Measurements from ENCODE around the gene JAM2. TPM values are rescaled to one million over a fixed set of nuclear protein-coding genes. Genes with fewer than 3 reads are reported as not detected.

The JAM2 gene
- total RNA-seq, 5 donors from 2014 or later (not counting 1 experiment from before 2014, with no cell fraction given), result 0.43 to 0.99 TPM; not detected in 3

DNA sequence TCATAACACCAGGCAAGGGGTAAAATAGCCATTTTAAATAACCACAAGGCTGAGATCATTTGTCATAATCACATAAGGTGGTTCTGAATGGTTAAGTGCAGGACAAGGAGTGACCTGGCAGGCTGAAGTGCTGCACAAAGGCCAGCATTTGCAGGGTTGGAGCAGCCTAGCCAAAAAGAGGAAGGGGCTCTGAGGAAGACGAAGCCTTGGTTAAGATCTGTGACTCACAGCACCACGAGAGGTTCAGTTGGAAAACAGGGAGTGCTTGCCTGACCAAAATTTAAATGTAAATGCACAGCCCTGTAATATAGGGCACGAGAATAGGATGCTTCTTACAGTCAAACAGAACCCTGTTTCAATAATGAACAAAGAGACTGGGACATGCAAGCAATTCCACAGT, 83.6 kb downstream of the JAM2 start:
- 80% methylated on average over 2 of the region's 3 CpGs for WGBS (ENCODE audit: insufficient coverage)
- Mint-ChIP-seq H3K27me3 (no peaks in the 10 kb centered on the region), H3K9me3 (no peaks in the 10 kb centered on the region), H3K4me1 (peaks cover 0 to 8% (median 2%) of the 10 kb centered on the region in 3 donors), H3K36me3 (peaks cover 51% of the 10 kb centered on the region), H3K4me3 (no peak overlapping the region), H3K27ac (no peak overlapping the region)
- H3K4me3 ChIP-seq (ENCODE audit: control insufficient read depth in 1 of 2, extremely low read depth in 1 of 2, low read length in 1 of 2), result no peak overlapping the region
- CTCF ChIA-PET, result no interaction called here
- ATAC-seq (replicated peaks in 1 of 4) (no peak), DNase-seq (no peak)
- H3K4me1 ChIP-seq (ENCODE audit: control insufficient read depth in 1 of 2, extremely low read depth in 1 of 2, insufficient read depth in 2 of 2, low read length in 2 of 2), result no peaks in the 10 kb centered on the region
- H3K27ac ChIP-seq (ENCODE audit: low read length), result no peak overlapping the region
- H3K9me3 ChIP-seq, result no peaks in the 10 kb centered on the region
- peaks cover 10 to 56% of the 10 kb centered on the region in 2 donors for H3K36me3 ChIP-seq (ENCODE audit: control insufficient read depth in 2 of 2, extremely low read depth in 1 of 2, insufficient read depth in 1 of 2, low read length in 1 of 2)
- no peaks in the 10 kb centered on the region for H3K27me3 ChIP-seq (replicated peaks in 1 of 2; ENCODE audit: control insufficient read depth in 2 of 2, extremely low read depth in 1 of 2, insufficient read depth in 2 of 2, low read length in 1 of 2)
- POLR2A ChIA-PET, result no interaction called here

DNA sequence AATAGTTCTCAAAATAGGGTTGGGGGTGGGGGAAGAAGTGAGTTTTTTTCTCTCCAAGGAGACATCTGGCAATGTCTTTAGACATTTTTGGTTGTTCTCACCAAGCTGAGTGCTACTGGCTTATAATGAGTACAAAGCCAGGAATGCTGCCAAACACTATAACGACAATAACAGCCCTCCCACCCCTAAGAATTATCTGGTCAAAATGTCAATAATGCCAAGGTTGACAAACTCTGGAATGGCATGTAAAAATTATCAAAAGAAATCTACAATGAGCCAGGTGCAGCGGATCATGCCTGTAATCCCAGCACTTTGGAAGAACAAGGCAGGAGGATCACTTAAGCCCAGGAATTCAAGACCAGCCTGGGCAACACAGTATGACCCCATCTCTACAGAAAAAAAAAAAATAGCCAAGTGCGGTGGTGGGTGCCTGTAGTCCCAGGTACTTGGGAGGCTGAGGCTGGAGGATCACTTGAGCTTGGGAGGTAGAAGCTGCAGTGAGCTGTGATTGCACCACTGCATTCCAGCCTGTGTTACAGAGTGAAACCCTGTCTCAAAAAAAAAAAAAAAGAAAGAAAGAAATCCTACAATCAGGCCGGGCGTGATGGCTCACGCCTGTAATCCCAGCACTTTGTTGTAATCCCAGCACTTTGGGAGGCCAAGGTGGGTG, 93.2 kb downstream of the JAM2 start:
- Mint-ChIP-seq H3K27ac (no peak overlapping the region), H3K4me1 (peaks cover 45 to 54% (median 51%) of the 10 kb centered on the region in 3 donors), H3K4me3 (peak overlapping the region in 1 of 3 donors; percentile 93), H3K27me3 (no peaks in the 10 kb centered on the region), H3K36me3 (peaks cover 23% of the 10 kb centered on the region), H3K9me3 (no peaks in the 10 kb centered on the region)
- Histone ChIP-seq H3K4me3 (ENCODE audit: control insufficient read depth in 1 of 2, extremely low read depth in 1 of 2, low read length in 1 of 2) (no peak overlapping the region), H3K27me3 (replicated peaks in 1 of 2; ENCODE audit: control insufficient read depth in 2 of 2, extremely low read depth in 1 of 2, insufficient read depth in 2 of 2, low read length in 1 of 2) (no peaks in the 10 kb centered on the region), H3K9me3 (no peaks in the 10 kb centered on the region), H3K27ac (ENCODE audit: low read length) (no peak overlapping the region), H3K36me3 (ENCODE audit: control insufficient read depth in 2 of 2, extremely low read depth in 1 of 2, insufficient read depth in 1 of 2, low read length in 1 of 2) (peaks cover 6 to 28% of the 10 kb centered on the region in 2 donors), H3K4me1 (ENCODE audit: control insufficient read depth in 1 of 2, extremely low read depth in 1 of 2, insufficient read depth in 2 of 2, low read length in 2 of 2) (peaks cover 20 to 21% of the 10 kb centered on the region in 2 experiments)
- DNase-seq, result no peak
- no peak for ATAC-seq (replicated peaks in 1 of 4)
- ChIA-PET CTCF (interaction anchor here (0.6 to 1.0 kb wide), 3 partner anchors 12 to 126 kb away, joined by 3 to 5 read pairs (median 3); no protein-coding TSS in a partner anchor), POLR2A (no interaction called here)
- no CpG with 5 or more reads among the region's 6 CpGs for WGBS (ENCODE audit: insufficient coverage)

DNA sequence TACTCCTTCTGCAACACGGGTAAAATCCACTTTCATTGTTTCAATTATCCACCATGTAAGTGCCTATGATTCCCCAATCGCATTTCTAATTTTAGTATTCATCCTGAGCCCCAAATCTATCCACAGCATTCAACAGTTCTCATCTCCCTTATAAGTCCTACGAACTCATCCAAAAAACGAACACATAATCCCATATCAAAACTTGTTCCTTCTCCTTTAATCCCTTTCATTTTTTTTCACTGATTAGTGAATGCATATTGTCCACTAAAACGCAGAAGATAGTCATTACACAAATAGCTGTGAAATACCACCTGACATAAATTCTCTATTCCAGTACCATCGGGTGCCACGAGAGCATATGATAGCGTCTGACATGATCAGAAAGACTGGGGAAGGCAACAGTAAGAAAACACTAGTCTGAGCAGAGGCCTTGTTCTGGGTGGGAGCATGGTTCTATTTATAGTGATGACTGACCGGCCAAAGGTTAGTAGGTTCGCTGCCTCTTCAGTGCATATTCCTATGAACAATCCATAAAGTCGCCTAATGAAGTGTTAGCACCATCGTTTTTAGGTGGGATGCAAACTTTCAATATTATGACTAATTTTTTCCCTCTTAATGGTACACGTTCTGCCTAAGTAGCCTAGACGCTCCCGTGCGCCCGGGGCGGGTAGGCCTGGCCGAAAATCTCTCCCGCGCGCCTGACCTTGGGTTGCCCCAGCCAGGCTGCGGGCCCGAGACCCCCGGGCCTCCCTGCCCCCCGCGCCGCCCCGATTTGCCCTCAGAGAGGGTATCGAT, 95.0 kb downstream of the JAM2 start:
- Histone ChIP-seq H3K27me3 (replicated peaks in 1 of 2; ENCODE audit: control insufficient read depth in 2 of 2, extremely low read depth in 1 of 2, insufficient read depth in 2 of 2, low read length in 1 of 2) (no peaks in the 10 kb centered on the region), H3K4me3 (ENCODE audit: control insufficient read depth in 1 of 2, extremely low read depth in 1 of 2, low read length in 1 of 2) (peak overlapping the region; percentile 61 to 97), H3K36me3 (ENCODE audit: control insufficient read depth in 2 of 2, extremely low read depth in 1 of 2, insufficient read depth in 1 of 2, low read length in 1 of 2) (peaks cover 6 to 13% of the 10 kb centered on the region in 2 donors), H3K4me1 (ENCODE audit: control insufficient read depth in 1 of 2, extremely low read depth in 1 of 2, insufficient read depth in 2 of 2, low read length in 2 of 2) (peaks cover 21 to 24% of the 10 kb centered on the region in 2 experiments), H3K9me3 (no peaks in the 10 kb centered on the region), H3K27ac (ENCODE audit: low read length) (peak overlapping the region; percentile 85)
- peaks cover 54 to 65% (median 64%) of the 10 kb centered on the region in 3 donors for H3K4me1 Mint-ChIP-seq
- H3K27ac Mint-ChIP-seq, result peak overlapping the region; percentile 100
- ChIA-PET CTCF (interaction anchor here (0.6 to 2.3 kb wide), 5 partner anchors 9 to 160 kb away, joined by 3 to 12 read pairs (median 4); partner anchors contain the start of gene MRPL39 (in 1 of the 2)), POLR2A (interaction anchor here in 1 of 2 donors (0.6 kb wide), 1 partner anchor 28 kb away, joined by 4 read pairs; no protein-coding TSS in a partner anchor)
- 13% methylated on average over 10 of the region's 30 CpGs for WGBS (ENCODE audit: insufficient coverage)
- H3K9me3 Mint-ChIP-seq, result no peaks in the 10 kb centered on the region
- DNase-seq, result peak in 6 of 35 experiments; percentile 0 to 35 (median 5)
- ATAC-seq (replicated peaks in 1 of 4), result no peak
- H3K36me3 Mint-ChIP-seq, result peaks cover 13% of the 10 kb centered on the region
- H3K27me3 Mint-ChIP-seq, result no peaks in the 10 kb centered on the region
- H3K4me3 Mint-ChIP-seq, result peak overlapping the region; percentile 93 to 100 (median 99)

DNA sequence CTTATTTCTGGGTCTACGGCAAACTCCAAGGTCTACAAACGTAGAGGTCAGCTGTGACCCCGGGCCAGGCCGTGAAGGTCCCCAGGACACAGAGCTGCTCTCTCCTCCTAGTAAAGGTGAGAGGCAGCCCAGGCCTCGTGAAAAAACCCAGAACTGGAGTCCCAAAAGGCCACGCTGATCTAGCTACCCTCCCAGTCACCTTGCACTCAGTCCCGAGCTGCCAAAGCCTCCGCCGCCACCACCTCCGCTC, 95.5 kb downstream of the JAM2 start:
- CTCF ChIA-PET, result interaction anchor here (0.6 to 2.3 kb wide), 5 partner anchors 8 to 161 kb away, joined by 3 to 12 read pairs (median 4); partner anchors contain the start of gene MRPL39 (in 1 of the 2)
- peak overlapping the region; percentile 61 to 97 for H3K4me3 ChIP-seq (ENCODE audit: control insufficient read depth in 1 of 2, extremely low read depth in 1 of 2, low read length in 1 of 2)
- WGBS (ENCODE audit: insufficient coverage), result 0% methylated on average over 5 of the region's 10 CpGs

DNA sequence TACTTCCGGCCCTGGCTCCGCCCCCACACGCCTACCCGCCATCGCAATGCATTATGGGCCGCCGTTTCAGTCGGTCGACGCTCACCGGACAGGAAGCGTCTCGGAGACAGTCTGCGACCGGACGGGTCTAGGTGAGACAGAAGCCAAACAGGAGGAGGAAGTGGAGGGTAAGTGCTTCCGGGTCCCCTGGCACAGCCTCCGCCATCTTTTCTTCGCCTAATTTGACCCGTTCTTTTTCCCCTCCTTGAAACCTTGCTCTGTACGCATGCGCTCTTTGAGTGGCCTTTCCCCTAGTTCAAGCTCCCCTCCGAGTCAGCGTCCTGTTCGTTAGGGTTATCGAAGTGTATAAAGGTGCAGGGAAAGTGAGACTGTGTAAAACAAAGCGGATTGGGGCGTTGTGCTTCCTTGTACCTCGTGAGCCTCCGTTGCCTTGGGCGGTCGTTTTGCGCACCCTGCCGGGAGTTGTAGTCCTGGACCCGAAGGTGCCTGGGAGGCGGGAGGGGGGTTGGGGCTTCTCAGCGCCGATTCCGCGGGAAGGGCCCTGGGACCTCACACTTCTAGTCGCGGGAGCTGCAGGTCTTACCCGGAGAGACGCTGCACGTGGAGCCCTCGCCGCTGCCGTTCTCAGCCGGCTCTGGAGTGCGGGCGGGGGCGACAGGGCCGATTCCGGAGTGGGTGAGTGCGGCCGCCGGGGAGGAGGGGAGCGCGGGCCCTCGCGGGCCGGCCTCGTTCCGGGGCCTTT, 96.0 kb downstream of the JAM2 start, which contains the start of the genes ATP5PF and GABPA:
TSS of gene ATP5PF (minus strand) at position 1 of the 742 bp plus-strand sequence. CDS start 5,110 bp downstream, outside the sequence.
TSS of gene GABPA (plus strand) at position 69 of the 742 bp plus-strand sequence. CDS start 6,627 bp downstream, outside the sequence.
- no peaks in the 10 kb centered on the region for H3K27me3 ChIP-seq (replicated peaks in 1 of 2; ENCODE audit: control insufficient read depth in 2 of 2, extremely low read depth in 1 of 2, insufficient read depth in 2 of 2, low read length in 1 of 2)
- POLR2A ChIA-PET, result interaction anchor here in 1 of 2 donors (0.9 kb wide), 1 partner anchor 17 kb away, joined by 4 read pairs; no protein-coding TSS in a partner anchor
- DNase-seq, result peak; percentile 93 to 99 (median 97)
- Mint-ChIP-seq H3K4me1 (peaks cover 62 to 73% (median 73%) of the 10 kb centered on the region in 3 donors), H3K27me3 (no peaks in the 10 kb centered on the region), H3K9me3 (no peaks in the 10 kb centered on the region), H3K36me3 (peaks cover 14% of the 10 kb centered on the region), H3K4me3 (peak within 1 kb of the TSS; percentile 93 to 100 (median 99)), H3K27ac (peak within 1 kb of the TSS; percentile 100)
- H3K9me3 ChIP-seq, result no peaks in the 10 kb centered on the region
- ATAC-seq (replicated peaks in 1 of 4), result peak; percentile 87 to 91 (median 89)
- H3K4me1 ChIP-seq (ENCODE audit: control insufficient read depth in 1 of 2, extremely low read depth in 1 of 2, insufficient read depth in 2 of 2, low read length in 2 of 2), result peaks cover 21 to 24% of the 10 kb centered on the region in 2 experiments
- H3K36me3 ChIP-seq (ENCODE audit: control insufficient read depth in 2 of 2, extremely low read depth in 1 of 2, insufficient read depth in 1 of 2, low read length in 1 of 2), result peaks cover 4 to 6% of the 10 kb centered on the region in 2 donors
- WGBS (ENCODE audit: insufficient coverage), result 0% methylated on average over 54 of the region's 64 CpGs
- CTCF ChIA-PET, result interaction anchor here (0.8 to 2.3 kb wide), 4 partner anchors 127 to 161 kb away, joined by 3 to 12 read pairs (median 5); partner anchors contain the start of gene MRPL39 (in 1 of the 2)
- peak within 1 kb of the TSS; percentile 85 for H3K27ac ChIP-seq (ENCODE audit: low read length)
- H3K4me3 ChIP-seq (ENCODE audit: control insufficient read depth in 1 of 2, extremely low read depth in 1 of 2, low read length in 1 of 2), result peak within 1 kb of the TSS; percentile 61 to 97

More for the DNA sequence above, 95.5 kb downstream of the JAM2 start:
- peaks cover 21 to 24% of the 10 kb centered on the region in 2 experiments for H3K4me1 ChIP-seq (ENCODE audit: control insufficient read depth in 1 of 2, extremely low read depth in 1 of 2, insufficient read depth in 2 of 2, low read length in 2 of 2)
- no peaks in the 10 kb centered on the region for H3K9me3 Mint-ChIP-seq
- H3K36me3 Mint-ChIP-seq, result peaks cover 16% of the 10 kb centered on the region
- peak overlapping the region; percentile 85 for H3K27ac ChIP-seq (ENCODE audit: low read length)
- no peaks in the 10 kb centered on the region for H3K27me3 Mint-ChIP-seq
- ATAC-seq (replicated peaks in 1 of 4) (no peak), DNase-seq (no peak)
- H3K27me3 ChIP-seq (replicated peaks in 1 of 2; ENCODE audit: control insufficient read depth in 2 of 2, extremely low read depth in 1 of 2, insufficient read depth in 2 of 2, low read length in 1 of 2), result no peaks in the 10 kb centered on the region
- POLR2A ChIA-PET, result no interaction called here
- peak overlapping the region; percentile 100 for H3K27ac Mint-ChIP-seq
- H3K36me3 ChIP-seq (ENCODE audit: control insufficient read depth in 2 of 2, extremely low read depth in 1 of 2, insufficient read depth in 1 of 2, low read length in 1 of 2), result peaks cover 6 to 9% of the 10 kb centered on the region in 2 donors
- no peaks in the 10 kb centered on the region for H3K9me3 ChIP-seq
- peak overlapping the region; percentile 93 to 100 (median 99) for H3K4me3 Mint-ChIP-seq
- H3K4me1 Mint-ChIP-seq, result peaks cover 59 to 70% (median 69%) of the 10 kb centered on the region in 3 donors
